ENCODE results near the gene MTR.
"Not testable (repeated sequence)": the region's sequence is repeated elsewhere in the genome, so short reads cannot be mapped to it uniquely, and the experiment has no call there.

Gene MTR

GRCh38 chr1:236835491-236835890 is 40.4 kb downstream of the MTR start:
- no peak for DNase-seq

- no peak for DNase-seq
Measured at GRCh38 chr1:236836157-236836556, 41.1 kb downstream of the MTR start.

- no peak for DNase-seq
Measured at GRCh38 chr1:236837115-236837514, 42.0 kb downstream of the MTR start.

- no peak for DNase-seq
Measured at GRCh38 chr1:236837897-236838296, 42.8 kb downstream of the MTR start.

GRCh38 chr1:236841341-236841740 is 46.2 kb downstream of the MTR start:
- DNase-seq, result no peak

GRCh38 chr1:236844499-236845271 is 49.6 kb downstream of the MTR start:
- no peak for DNase-seq

GRCh38 chr1:236845830-236846229 is 50.7 kb downstream of the MTR start:
- DNase-seq, result no peak

- no peak for DNase-seq
Measured at GRCh38 chr1:236848274-236848923, 53.3 kb downstream of the MTR start.

GRCh38 chr1:236850077-236850979 is 55.2 kb downstream of the MTR start:
- no peak for DNase-seq

- DNase-seq, result no peak
Measured at GRCh38 chr1:236851871-236852270, 56.8 kb downstream of the MTR start.

- DNase-seq, result no peak
Measured at GRCh38 chr1:236853921-236854604, 59.0 kb downstream of the MTR start.

GRCh38 chr1:236854605-236854983 is 59.5 kb downstream of the MTR start:
- no peak for DNase-seq

- not testable (repeated sequence) for DNase-seq
Measured at GRCh38 chr1:236856649-236857048, 61.6 kb downstream of the MTR start.

GRCh38 chr1:236858165-236858564 is 63.1 kb downstream of the MTR start:
- no peak for DNase-seq

- DNase-seq, result no peak
Measured at GRCh38 chr1:236860101-236860500, 65.0 kb downstream of the MTR start.

GRCh38 chr1:236860674-236861073 is 65.6 kb downstream of the MTR start:
- no peak for DNase-seq

GRCh38 chr1:236861560-236862218 is 66.6 kb downstream of the MTR start:
- no peak for DNase-seq

- DNase-seq, result no peak
Measured at GRCh38 chr1:236862219-236862591, 67.1 kb downstream of the MTR start.

- no peak for DNase-seq
Measured at GRCh38 chr1:236862615-236863211, 67.6 kb downstream of the MTR start.

- no peak for DNase-seq
Measured at GRCh38 chr1:236864211-236864610, 69.1 kb downstream of the MTR start.

GRCh38 chr1:236864996-236865817 is 70.1 kb downstream of the MTR start:
- no peak for DNase-seq

All from DMS 273 treated with DMSO at 0.1 percent for 48 hours (cell line).